SH-SY5Y (cell line): ENCODE results near the gene CNOT3.

ENCODE experiments used
- GATA2 ChIP-seq: IDR thresholded peaks from 2 replicates; pipeline ENCODE4 v1.6.1; 2011; ENCODE audit warnings: mild to moderate bottlenecking, low read depth, low read length
- GATA3 ChIP-seq: IDR thresholded peaks from 2 replicates; pipeline ENCODE4 v1.6.1; 2011; ENCODE audit warnings: low read depth, mild to moderate bottlenecking, low read length, moderate library complexity

DNA sequence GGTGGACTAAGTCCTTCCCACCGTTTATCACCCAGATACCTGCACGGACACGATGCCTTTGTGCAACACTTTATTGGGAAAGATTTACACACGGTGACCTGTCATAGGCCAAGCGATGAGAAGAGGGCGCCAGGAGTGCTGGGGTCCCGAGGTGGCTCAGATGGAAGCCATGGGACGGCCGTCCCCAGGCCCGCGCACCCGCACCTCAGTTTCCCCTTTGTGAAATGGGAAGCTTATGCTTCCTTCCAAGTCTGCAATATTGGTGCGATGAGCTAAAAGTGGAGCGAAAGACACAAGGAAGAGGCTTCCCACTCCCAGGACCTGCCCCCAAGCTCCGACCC is 35.8 kb downstream of the CNOT3 start:
- TF ChIP-seq GATA2 (no peak), GATA3 (no peak)
